ENCODE measurements around the gene FOXE3.
A peak's percentile ranks its signal among the peaks of the same experiment; 100 is the strongest.

FOXE3 gene

DNA sequence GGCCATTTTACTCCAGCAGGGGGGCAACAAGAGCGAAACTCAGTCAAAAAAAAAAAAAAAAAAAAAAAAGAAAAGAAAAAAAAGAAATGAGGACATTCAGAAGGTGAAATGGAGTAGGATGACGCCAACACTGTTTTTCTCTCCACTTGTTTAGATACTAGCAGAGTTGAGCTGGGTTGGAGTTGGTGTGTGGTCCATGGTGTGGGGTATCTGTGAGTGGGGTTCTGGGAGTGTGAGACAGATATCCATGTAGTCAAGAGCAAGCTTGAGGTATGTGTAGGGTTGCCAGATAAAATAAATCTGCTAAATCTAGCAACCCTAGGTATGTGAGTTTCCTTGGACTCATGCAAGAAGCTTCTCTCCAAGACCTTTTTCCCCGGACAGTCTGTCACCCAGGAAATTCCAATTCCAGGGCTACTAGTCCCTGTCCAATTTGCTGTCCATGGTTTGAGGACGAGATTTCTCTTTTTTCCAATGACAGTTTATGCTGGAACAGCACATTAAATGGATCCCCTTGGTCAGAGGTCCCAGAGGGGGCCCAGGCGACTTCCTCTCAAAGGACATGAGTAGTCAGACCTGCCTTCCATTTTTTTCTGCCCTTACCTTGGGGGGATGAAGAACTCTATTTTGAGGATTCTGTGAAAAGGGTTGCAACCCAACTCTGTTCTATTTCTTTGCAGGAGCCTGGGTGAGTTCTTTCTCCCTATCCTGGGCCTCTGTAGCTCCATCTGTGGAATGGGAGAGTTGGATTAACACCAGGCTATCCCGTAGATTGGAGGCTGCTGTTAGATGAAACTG lies 19.6 kb downstream of the FOXE3 start:
- DNase-seq (ENCODE audit: low spot score), result peak; percentile 25

GRCh38 chr1:47436304-47436978 lies 20.4 kb downstream of the FOXE3 start:
- peak; percentile 83 for DNase-seq (ENCODE audit: low spot score)

DNA sequence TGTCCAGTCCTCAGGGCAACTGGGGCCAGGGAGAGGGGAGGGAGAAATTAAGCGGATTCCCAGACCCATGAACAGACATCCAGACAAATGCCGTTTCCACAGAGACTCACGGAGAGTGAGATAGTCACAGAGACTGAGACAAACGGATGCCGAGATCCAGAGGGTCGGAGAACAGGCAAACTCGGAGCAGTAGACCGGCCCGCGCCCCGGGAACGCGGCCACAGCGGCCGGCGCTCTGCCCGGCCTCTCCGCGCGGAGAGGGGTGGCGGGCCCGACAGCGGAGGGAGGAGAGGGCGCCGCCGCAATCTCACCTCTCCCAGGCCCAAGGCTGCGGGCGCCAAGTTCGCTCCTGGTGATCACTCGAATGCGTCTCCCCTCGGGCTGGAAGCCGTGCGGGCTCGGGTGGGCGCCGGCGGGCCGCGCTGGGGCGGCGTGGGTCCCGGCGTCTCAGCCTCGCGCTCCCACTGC lies 20.9 kb downstream of the FOXE3 start:
- DNase-seq (ENCODE audit: low spot score), result peak; percentile 68

DNA sequence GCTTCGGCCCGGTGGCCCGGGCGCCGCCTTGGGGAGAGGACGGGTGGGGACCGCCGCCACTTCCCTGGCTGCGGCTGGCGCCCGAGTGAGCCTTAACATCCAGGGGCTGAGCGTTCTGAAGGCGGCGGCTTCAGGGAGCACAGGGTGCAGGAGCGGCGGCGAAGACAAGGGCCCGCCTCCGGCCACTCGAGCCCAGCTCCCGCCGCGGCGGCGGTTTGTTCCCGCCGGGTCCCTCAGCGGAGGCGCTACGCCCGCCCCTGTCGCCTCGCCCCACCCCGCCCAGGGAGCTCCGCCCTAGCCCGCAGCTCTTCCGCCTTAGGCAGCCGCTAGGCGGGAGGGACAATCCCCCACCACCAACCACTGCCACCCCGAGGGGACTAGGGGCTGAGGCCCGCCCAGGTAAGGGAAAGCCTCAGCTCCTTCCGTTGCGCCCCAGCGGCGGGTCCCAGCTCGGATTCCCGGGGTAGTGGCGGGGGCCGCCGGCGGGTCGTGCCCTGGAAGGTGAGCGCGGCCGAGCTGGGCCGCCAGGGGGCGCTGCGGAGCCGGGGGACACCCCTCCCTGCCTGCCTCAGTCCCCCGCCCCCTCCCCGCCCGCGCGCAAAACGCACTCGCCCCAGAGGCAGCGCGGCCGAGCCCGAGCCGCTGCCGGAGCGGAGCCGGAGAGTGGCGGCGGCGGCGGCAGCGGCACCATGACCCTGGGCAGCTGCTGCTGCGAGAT lies 21.5 kb downstream of the FOXE3 start, which contains the start of gene FOXD2:
FOXD2 (plus strand) TSS at position 598 of the 718 bp plus-strand sequence; CDS start at position 690, 92 bp downstream.
- DNase-seq (ENCODE audit: low spot score), result peak; percentile 93

- peak; percentile 62 for DNase-seq (ENCODE audit: low spot score)
Observed at GRCh38 chr1:47438165-47439016, 22.3 kb downstream of the FOXE3 start.

DNA sequence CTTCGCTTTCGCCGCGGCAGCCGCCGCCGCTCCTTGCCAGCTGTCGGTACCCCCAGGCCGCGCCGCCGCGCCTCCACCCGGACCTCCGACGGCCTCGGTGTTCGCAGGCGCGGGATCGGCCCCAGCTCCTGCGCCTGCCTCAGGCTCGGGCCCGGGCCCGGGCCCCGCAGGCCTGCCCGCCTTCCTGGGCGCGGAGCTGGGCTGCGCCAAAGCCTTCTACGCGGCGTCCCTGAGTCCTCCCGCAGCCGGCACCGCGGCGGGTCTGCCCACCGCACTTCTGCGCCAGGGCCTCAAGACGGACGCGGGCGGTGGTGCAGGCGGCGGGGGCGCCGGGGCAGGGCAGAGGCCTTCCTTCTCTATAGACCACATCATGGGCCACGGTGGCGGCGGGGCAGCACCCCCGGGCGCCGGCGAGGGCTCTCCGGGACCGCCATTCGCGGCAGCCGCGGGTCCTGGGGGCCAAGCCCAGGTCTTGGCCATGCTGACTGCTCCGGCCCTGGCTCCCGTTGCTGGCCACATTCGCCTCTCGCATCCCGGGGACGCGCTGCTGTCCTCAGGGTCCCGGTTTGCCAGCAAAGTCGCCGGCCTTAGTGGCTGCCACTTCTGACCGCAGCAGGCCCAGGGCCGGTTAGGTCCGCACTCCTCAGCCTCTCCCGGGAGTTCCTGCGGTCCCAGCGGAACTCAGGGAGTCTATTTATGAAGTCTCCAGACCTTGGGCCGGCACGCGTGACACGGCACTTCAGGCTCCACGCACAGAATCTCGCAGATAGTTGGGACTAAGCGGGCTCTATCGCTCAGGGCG lies 23.1 kb downstream of the FOXE3 start:
- DNase-seq (ENCODE audit: low spot score), result peak; percentile 60

GRCh38 chr1:47439819-47440598 lies 23.9 kb downstream of the FOXE3 start:
- peak; percentile 48 for DNase-seq (ENCODE audit: low spot score)

DNA sequence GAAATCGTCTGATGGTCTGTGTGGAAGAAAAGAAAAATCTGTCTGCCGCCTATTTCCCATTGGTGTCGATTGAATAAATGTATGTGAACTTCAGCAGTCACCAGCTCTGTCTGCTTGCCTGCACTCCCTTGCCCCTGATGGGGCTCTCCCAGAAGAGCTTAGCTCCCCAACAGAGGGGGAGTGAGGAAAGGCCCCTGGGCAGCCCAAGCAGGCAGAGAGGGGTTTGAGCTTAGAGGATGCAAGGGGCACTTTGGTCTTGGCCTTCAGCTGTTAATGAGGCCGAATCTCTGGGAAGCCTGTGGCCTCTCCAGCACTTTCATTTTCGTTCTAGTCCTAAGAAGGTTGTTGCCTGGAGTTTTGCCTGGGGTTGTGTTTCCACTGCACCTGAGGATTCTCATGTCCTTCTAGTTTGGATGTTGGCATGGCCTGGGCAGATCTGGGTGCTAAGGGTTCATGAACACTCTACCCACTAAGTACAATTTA lies 24.6 kb downstream of the FOXE3 start:
- DNase-seq (ENCODE audit: low spot score), result peak; percentile 55

- peak; percentile 38 for DNase-seq (ENCODE audit: low spot score)
Observed at GRCh38 chr1:47441450-47442106, 25.5 kb downstream of the FOXE3 start.

DNA sequence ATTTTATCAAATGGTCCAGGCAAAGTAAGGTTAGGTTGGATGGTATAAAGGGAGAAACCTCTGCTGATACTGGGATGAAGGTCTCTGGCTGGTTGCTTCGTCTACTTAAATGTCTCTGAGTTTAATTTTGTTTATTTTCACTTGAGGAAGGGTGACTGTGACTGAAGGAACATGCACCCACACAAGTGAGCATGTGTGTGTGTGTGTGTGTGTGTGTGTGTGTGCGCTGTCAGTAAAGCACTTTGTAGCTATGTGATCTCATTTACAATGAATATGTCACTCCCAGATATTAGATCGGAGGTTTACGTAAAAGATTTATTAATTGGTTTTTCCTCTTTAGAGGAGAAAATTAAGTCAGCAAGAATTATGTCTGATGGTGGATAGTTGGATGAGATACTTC lies 26.1 kb downstream of the FOXE3 start:
- DNase-seq (ENCODE audit: low spot score), result peak; percentile 36

GRCh38 chr1:47442842-47443529 lies 26.9 kb downstream of the FOXE3 start:
- no peak for DNase-seq (ENCODE audit: low spot score)

DNA sequence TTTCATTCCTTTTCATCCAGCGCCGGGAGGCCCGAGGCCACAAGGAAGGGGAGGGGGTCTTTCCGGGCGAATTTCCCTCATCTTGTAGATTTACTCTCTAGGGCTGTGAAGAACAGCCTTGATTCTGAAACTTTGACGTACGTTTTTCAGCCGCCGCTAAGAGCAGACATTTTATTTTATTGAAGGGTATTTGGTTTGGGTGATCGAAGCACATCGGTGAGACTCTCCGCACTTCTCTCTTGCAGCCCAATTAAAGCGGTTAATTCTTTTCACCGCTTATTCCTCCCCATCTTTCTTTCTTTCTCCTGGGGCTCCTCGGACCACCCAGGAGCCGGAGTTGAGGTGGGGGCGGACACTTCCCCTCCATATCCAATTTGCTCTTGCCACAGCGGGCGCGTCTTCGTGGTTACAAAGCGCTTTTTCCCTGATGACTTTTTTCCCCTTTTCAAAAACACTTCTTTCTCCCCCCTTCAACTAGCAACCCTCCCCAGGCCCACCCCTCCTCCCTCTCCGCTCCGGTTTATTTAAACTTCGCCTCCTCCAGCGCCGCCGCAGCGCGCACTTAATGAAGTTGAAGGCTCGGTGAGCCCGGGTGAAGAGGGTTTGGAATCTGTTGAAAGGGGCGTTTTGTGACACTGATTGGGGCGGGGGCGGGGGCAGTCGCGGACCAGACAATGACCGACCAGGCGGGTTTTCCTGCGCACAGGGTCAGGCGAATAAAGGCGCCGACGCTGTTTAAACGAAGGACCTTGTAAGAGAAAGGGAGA lies 27.6 kb downstream of the FOXE3 start:
- DNase-seq (ENCODE audit: low spot score), result no peak

DNA sequence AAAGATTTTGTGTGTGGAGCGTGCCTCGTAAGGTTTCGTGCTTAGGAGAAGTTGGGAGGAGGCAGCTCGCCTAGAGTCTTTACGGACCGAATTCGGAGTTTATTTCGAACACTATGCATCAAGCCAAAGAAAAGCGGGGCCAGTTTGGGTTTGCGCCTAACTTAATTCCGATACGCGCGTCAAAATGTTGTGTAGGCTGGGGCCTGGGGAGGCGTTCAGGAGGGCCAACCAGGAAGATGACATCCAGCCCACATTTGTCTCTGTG lies 28.1 kb downstream of the FOXE3 start:
- no peak for DNase-seq (ENCODE audit: low spot score)

DNA sequence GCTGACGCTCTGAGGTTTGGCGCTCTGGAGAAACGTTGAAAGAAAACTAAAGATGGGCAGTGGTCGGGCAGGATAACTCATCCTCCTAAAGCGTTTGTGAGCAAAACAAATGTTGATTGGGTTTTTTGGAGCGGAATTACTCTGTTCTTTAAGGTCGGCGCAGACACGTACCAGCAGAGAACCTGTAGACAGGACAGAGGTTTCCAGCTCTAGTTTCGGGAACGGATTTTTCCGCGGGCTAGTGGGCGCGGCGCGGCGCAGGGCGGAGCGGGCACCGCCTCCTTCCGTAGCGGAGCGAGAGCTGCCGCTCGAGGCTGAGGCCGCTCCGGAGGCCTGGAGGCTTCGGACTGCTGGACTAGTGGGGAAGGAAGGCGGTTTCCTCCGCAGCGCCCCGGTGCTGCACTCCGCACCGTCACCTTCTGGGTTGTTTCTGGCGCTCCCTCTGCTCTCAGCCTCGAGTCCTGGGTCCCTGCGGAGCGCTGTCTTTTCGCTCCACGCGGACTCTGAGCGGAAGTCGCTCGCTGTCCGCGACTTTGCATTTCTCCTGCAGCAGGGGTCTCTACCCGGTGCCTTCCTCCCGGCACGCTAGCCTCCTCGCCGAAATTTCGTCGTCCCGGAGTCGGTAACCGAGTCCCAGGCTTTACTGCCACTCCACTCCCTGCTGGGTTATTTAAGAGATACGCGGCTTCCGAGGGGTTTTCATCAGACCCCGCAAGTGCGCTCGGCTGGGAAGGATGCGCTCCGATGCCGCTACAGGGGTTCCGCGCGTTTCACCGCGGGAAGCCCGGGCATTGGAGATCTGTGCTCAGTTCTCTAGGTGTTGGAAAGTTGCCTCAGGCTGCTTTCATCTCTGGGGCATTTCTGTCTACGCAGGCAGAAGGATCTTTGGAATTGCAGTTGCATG lies 28.7 kb downstream of the FOXE3 start:
- no peak for DNase-seq (ENCODE audit: low spot score)

DNA sequence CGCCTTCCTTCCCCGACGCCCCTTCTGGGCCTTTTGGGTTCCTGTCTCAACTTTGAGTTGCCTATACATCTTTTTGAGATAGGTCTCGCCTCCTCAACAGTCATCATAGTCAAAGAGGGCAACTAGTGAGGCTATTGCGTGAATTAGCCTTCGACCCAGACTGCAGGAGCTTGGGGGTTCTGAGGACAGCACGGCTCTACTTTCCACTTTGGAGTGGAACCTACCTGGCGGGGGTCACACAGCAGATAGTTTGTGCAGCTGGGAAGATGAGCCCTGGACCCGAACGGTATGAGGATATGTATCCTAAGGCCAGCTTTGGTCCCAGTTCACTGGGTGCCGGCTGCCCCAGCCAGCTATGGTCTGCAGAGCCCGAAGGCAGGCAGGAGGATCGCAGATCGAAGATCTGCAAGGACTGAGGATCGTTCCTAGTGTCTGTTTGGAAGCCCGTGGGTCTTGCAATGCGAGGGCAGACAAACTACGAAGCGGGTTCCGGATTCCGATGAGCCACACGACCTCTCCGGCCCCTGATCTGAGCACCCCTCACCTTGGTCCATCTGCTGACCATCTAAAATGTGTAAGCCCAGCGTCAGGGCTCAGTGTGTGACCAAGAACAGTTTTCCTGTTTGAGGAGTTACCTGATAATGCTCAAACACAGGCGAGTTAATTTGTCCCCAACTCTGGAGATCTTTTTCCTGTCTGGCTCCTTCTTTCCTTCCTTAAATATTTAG lies 29.9 kb downstream of the FOXE3 start:
- peak; percentile 59 for DNase-seq (ENCODE audit: low spot score)

DNA sequence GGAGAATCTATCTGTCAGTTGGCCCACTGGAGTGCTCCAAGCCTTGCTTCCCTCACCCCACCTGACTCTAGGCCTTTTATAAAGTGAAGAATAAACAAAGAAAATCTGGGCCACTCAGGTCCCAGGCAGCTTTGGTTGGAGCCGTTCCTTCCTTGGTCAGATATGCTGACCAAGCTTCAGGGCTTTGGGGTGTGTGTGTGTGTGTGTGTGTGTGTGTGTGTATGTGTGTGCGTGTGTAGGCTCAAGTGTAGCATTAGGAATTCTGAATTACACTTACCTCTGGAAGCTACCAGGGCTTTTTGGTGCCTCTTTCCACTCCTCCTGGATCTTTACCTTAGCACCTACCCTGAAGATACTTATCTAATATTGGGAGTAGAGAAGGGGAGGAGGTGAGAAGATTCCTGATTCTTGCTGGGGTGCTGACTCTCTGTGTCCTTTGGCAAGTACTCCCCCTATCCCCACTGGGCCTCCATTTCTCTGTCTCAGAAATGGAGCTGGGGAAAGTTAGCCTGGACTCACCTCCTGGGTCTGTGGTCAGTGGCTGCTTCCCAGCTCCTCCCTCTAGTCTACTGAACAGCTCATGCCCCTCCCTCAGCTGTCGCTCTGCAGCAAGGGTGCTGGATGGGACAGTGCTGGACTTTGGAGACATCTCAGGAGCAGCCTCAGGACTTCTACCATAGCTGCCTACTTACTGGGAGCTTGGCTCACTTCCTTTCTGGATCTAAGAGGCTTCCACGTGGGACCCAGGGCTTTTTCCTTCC lies 32.6 kb downstream of the FOXE3 start:
- peak; percentile 50 for DNase-seq (ENCODE audit: low spot score)
